Gastroesophageal sphincter (tissue), 4 donors: Measurements from ENCODE around the gene GNAQ. TPM values are rescaled to one million over a fixed set of nuclear protein-coding genes. Genes with fewer than 3 reads are reported as not detected.

ENCODE experiments used
- ATAC-seq: fragments of 150-250 bp; one replicate; pipeline ENCODE4 v1.9.1; 2016; ENCODE audit warnings: mild to moderate bottlenecking, moderate library complexity
- H3K27ac ChIP-seq, 4 donors: fragments of 200-600 bp; sonication (generic) in 3 of 4; 1 replicate in 3 of 4; 2 replicates in 1 of 4; pipeline ENCODE4 v1.5.1; 2016 to 2019
- H3K27me3 ChIP-seq: fragments of 200-600 bp; sonication (generic); one replicate; pipeline ENCODE4 v1.5.1; 2019
- H3K36me3 ChIP-seq, 2 donors: fragments of 200-600 bp; sonication (generic); one replicate each; pipeline ENCODE4 v1.5.1; 2019; ENCODE audit warnings: control low read depth in 1 of 2
- H3K4me1 ChIP-seq, 3 donors: fragments of 200-600 bp; sonication (generic); 1 replicate in 2 of 3; 2 replicates in 1 of 3; pipeline ENCODE4 v1.5.1; 2016 to 2019; ENCODE audit warnings: control low read depth in 2 of 3
- H3K4me3 ChIP-seq, 2 donors: fragments of 200-600 bp; sonication (generic); one replicate each; pipeline ENCODE4 v1.5.1; 2019; ENCODE audit warnings: mild to moderate bottlenecking in 1 of 2, moderate library complexity in 1 of 2
- H3K9me3 ChIP-seq, 3 donors: fragments of 200-600 bp; sonication (generic); one replicate each; pipeline ENCODE4 v1.5.1; 2017 to 2019; ENCODE audit warnings: control low read depth in 2 of 3
- EP300 ChIP-seq: sonication (generic); formaldehyde crosslinking; IDR thresholded peaks from one replicate; pipeline ENCODE4 v1.6.1; 2017; ENCODE audit warnings: antibody characterized with exemption, mild to moderate bottlenecking
- POLR2A ChIP-seq, 2 donors: fragments of 450-650 bp; IDR thresholded peaks; one replicate each; pipeline ENCODE4 v1.6.1; 2017; ENCODE audit warnings: antibody characterized with exemption in 2 of 2, mild to moderate bottlenecking in 2 of 2, moderate library complexity in 1 of 2
- POLR2AphosphoS5 ChIP-seq: sonication (generic); formaldehyde crosslinking; IDR thresholded peaks from one replicate; pipeline ENCODE4 v1.6.1; 2017; ENCODE audit warnings: antibody characterized with exemption
- WGBS, 2 donors: methylation state at CpG; one replicate each; pipeline ENCODE4 v1.1.5; 2018; ENCODE audit warnings: low coverage in 1 of 2; 5-methylcytosine and 5-hydroxymethylcytosine counted together
- total RNA-seq, 4 donors: library from RNA; depleted of rRNA; stranded (reverse); fragments of >200 nt; gene quantifications; one replicate each; pipeline ENCODE4 v1.1.0, GENCODE V29; 2016
- TF ChIP-seq, protein P1 (sequence below), 4 experiments: fragments of 200-600 bp in 2 of 4; fragments of 450-650 bp in 2 of 4; sonication (generic) in 1 of 4; IDR thresholded peaks; one replicate each; pipeline ENCODE4 v1.5.1; 2017 to 2019; ENCODE audit warnings: antibody characterized with exemption in 4 of 4, mild to moderate bottlenecking in 2 of 4, moderate library complexity in 2 of 4

The GNAQ gene
- total RNA-seq, 4 donors from 2014 or later: 57.6 to 86.4 (median 70.8) TPM

DNA sequence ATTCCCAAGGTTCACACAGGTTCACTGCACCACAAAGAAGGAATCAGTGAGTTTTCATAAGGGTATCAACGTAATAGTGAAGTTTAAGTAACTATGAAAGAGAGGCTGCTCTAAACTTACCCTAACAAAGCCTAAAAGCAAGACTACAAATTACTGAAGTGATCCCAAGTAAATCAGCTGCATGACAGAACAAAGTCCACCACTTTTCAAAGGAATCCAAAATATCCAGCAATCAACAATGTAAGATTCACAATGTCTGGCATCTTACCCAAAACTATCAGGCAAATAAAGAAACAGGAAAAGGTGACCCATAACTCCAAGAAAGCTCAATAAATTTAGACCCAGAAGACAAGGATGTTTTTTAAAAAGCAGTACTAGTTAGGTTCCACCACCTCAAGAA lies 70.1 kb downstream of the GNAQ start:
- H3K36me3 ChIP-seq: no peaks in the 10 kb centered on the region
- no peaks in the 10 kb centered on the region for H3K27me3 ChIP-seq
- peaks cover 11 to 44% (median 14%) of the 10 kb centered on the region in 3 donors for H3K4me1 ChIP-seq
- H3K9me3 ChIP-seq: no peaks in the 10 kb centered on the region
- WGBS, 2 donors: 33 to 50% methylated on average over 1 of the region's 1 CpG
- no peak for ATAC-seq
- peak overlapping the region; percentile 21 to 52 (median 46) for H3K27ac ChIP-seq
- H3K4me3 ChIP-seq: no peak overlapping the region
- no peak for TF ChIP-seq POLR2AphosphoS5
- no peak for TF ChIP-seq POLR2A (IDR thresholded peaks at IDR 0.05)
- TF ChIP-seq, protein P1, sequence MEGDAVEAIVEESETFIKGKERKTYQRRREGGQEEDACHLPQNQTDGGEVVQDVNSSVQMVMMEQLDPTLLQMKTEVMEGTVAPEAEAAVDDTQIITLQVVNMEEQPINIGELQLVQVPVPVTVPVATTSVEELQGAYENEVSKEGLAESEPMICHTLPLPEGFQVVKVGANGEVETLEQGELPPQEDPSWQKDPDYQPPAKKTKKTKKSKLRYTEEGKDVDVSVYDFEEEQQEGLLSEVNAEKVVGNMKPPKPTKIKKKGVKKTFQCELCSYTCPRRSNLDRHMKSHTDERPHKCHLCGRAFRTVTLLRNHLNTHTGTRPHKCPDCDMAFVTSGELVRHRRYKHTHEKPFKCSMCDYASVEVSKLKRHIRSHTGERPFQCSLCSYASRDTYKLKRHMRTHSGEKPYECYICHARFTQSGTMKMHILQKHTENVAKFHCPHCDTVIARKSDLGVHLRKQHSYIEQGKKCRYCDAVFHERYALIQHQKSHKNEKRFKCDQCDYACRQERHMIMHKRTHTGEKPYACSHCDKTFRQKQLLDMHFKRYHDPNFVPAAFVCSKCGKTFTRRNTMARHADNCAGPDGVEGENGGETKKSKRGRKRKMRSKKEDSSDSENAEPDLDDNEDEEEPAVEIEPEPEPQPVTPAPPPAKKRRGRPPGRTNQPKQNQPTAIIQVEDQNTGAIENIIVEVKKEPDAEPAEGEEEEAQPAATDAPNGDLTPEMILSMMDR (IDR thresholded peaks at IDR 0.05): no peak
- TF ChIP-seq EP300: no peak

DNA sequence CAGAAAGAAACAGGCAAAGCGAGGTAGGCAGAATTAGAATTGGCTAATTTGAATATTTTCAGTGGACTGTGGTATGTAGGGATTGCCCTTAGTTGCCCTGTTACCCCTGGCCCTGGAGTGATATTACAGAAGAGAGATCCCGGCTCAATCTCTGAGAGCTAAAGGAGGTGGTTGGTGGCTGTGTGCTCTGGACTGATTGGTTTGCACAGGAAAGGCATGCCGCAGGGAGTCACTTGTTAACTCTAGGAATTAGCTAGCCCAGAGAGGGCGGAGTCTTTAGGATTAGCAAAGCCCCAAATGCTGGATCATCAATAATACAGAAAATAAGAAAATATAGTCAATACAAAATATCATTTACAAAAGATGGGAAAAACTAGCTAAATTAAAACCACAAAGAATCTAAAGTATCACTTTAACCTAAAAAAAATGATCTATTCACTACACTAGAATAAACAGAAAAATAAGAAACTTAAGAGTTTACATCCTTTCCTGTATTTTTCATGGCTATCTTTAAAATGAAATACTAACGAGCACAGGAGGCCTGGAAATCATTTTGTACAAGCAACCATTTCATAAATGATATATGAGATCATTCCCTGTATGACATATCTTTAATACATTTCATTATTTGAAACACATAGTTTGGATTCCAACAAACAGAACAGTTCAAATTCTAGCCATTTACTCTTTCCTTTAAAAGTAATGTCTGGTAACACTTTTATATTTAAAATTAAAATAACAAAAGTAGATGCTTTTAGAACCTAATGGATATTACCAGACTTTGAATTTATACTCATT lies 71.1 kb downstream of the GNAQ start:
- no peak for TF ChIP-seq EP300
- no peak for TF ChIP-seq POLR2AphosphoS5
- TF ChIP-seq, protein P1 (IDR thresholded peaks at IDR 0.05): no peak
- TF ChIP-seq POLR2A (IDR thresholded peaks at IDR 0.05): no peak
- Histone ChIP-seq H3K36me3 (no peaks in the 10 kb centered on the region), H3K27ac (peak overlapping the region in 3 of 4 donors; percentile 21 to 43 (median 39)), H3K27me3 (no peaks in the 10 kb centered on the region), H3K4me1 (peaks cover 11 to 44% (median 14%) of the 10 kb centered on the region in 3 donors), H3K4me3 (no peak overlapping the region), H3K9me3 (no peaks in the 10 kb centered on the region)
- no peak for ATAC-seq
- 76 to 88% methylated on average over 3 to 5 of the region's 5 CpGs for WGBS, 2 donors

GRCh38 chr9:77959803-77960202 lies 71.8 kb downstream of the GNAQ start:
- TF ChIP-seq POLR2A (IDR thresholded peaks at IDR 0.05) (no peak), POLR2AphosphoS5 (no peak), EP300 (no peak)
- TF ChIP-seq, protein P1 (IDR thresholded peaks at IDR 0.05): no peak
- Histone ChIP-seq H3K4me1 (peaks cover 11 to 50% (median 14%) of the 10 kb centered on the region in 3 donors), H3K27me3 (no peaks in the 10 kb centered on the region), H3K4me3 (no peak overlapping the region), H3K9me3 (no peaks in the 10 kb centered on the region), H3K36me3 (no peaks in the 10 kb centered on the region), H3K27ac (no peak overlapping the region)
- 100% methylated on average over 1 of the region's 1 CpG; no CpG with 5 or more reads in 1 of the 2 donors for WGBS, 2 donors
- ATAC-seq: no peak

DNA sequence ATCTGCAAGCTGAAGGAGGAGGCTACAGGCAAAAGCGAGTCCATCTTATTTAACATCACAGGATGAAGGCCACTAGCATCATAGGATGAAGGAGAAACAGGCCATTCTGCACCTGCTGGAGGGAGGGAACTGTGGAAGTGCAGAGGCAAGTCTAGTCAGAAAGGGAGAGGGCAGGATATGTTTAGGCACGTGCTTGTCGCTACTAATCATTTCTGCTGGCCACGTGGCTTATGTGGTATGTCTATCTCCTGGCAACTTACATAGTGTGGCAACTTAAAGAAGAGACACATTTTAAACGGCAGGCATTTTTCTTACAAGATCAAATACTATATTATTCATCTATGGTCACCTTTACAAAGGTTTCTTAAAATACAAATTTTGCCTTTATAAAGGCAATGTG lies 74.0 kb downstream of the GNAQ start:
- 91 to 94% methylated on average over 4 to 5 of the region's 5 CpGs for WGBS, 2 donors
- Histone ChIP-seq H3K9me3 (no peaks in the 10 kb centered on the region), H3K27me3 (no peaks in the 10 kb centered on the region), H3K27ac (no peak overlapping the region), H3K4me3 (no peak overlapping the region), H3K36me3 (no peaks in the 10 kb centered on the region), H3K4me1 (peaks cover 19 to 72% (median 31%) of the 10 kb centered on the region in 3 donors)
- TF ChIP-seq POLR2A (IDR thresholded peaks at IDR 0.05) (no peak), EP300 (no peak), POLR2AphosphoS5 (no peak)
- TF ChIP-seq, protein P1 (IDR thresholded peaks at IDR 0.05): no peak
- ATAC-seq: no peak

- peaks cover 19 to 80% (median 32%) of the 10 kb centered on the region in 3 donors for H3K4me1 ChIP-seq
Measured at GRCh38 chr9:77956555-77956954, 75.1 kb downstream of the GNAQ start.

More at GRCh38 chr9:77956555-77956954, 75.1 kb downstream of the GNAQ start:
- Histone ChIP-seq H3K27ac (no peak overlapping the region), H3K9me3 (no peaks in the 10 kb centered on the region), H3K36me3 (no peaks in the 10 kb centered on the region), H3K27me3 (no peaks in the 10 kb centered on the region), H3K4me3 (no peak overlapping the region)
- no peak for ATAC-seq
- TF ChIP-seq, protein P1 (IDR thresholded peaks at IDR 0.05): no peak
- TF ChIP-seq POLR2A (IDR thresholded peaks at IDR 0.05) (no peak), POLR2AphosphoS5 (no peak), EP300 (no peak)
- 29% methylated on average over 1 of the region's 2 CpGs; no CpG with 5 or more reads in 1 of the 2 donors for WGBS, 2 donors
